ENCODE results near the gene SLC16A3.
A peak's percentile ranks its signal among the peaks of the same experiment; 100 is the strongest.

- no peak for TF ChIP-seq YY1 (IDR thresholded peaks at IDR 0.05; ENCODE audit: low read depth, low read length)
- TF ChIP-seq TAF7 (optimal IDR thresholded peaks at IDR 0.05; ENCODE audit: borderline replicate concordance, low read depth, low read length) = no peak
- TF ChIP-seq CTCF (IDR thresholded peaks at IDR 0.05; ENCODE audit: control extremely low read depth in 1 of 3, insufficient read depth in 1 of 3, low read depth in 1 of 3, low read length in 3 of 3) = no peak
- TF ChIP-seq EP300 (IDR thresholded peaks at IDR 0.05; ENCODE audit: borderline replicate concordance in 1 of 2, low read depth in 2 of 2, low read length in 2 of 2) = no peak
- TF ChIP-seq SIN3A (conservative IDR thresholded peaks at IDR 0.05 in 1 of 2, IDR thresholded peaks at IDR 0.05 in 1 of 2; ENCODE audit: low read depth in 1 of 2, low read length in 2 of 2) = no peak
- no peak for TF ChIP-seq CEBPB (IDR thresholded peaks at IDR 0.05; ENCODE audit: low read depth, low read length)
- peak; percentile 47 for TF ChIP-seq EZH2 (IDR thresholded peaks at IDR 0.05; ENCODE audit: low read depth, low read length, severe bottlenecking)
- no peak for TF ChIP-seq RNF2 (IDR thresholded peaks at IDR 0.05; ENCODE audit: borderline replicate concordance, low read depth, low read length, missing control alignments, poor library complexity, severe bottlenecking)
- TF ChIP-seq RAD21 (IDR thresholded peaks at IDR 0.05 in 1 of 2, conservative IDR thresholded peaks at IDR 0.05 in 1 of 2; ENCODE audit: low read depth in 2 of 2, low read length in 2 of 2) = no peak
- TF ChIP-seq BRCA1 (IDR thresholded peaks at IDR 0.05; ENCODE audit: low read depth, low read length) = no peak
- TF ChIP-seq CHD1 (IDR thresholded peaks at IDR 0.05; ENCODE audit: low read depth, low read length) = no peak
Observed at GRCh38 chr17:82228842-82229697, at the start of gene SLC16A3.

Data from H1 (cell line).